Measurements from ENCODE around the gene OR6N2. TPM values are rescaled to one million over a fixed set of nuclear protein-coding genes. Genes with fewer than 3 reads are reported as not detected.

Gene OR6N2
- total RNA-seq, 3 donors from 2014 or later: not detected

DNA sequence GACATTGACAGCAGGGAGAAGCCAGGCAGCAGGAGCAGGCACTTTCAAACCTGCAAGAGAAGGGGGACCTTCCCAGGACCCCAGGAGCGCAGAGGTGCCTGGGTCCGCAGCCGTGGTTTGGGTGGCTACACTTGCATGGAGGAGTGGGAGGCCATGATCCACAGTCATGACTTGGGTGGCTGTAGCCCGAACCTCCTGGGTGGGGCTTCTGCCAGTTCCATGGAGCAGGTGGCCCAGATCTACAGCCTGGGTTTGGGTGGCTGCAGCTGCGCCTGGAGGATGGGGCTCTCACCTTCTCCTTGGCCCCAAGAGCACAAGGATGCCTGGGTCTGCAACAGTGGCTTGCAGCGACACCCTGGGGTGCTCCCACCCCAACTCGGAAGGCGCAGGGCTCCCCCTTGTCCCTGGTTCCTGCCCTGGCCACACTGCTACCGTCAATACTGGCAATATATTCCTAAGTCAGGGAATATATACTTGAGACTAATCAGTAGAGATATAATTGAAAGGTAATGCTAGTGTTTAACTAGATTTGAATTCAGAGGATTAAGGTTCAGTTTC, 28.8 kb downstream of the OR6N2 start:
- no peak for ATAC-seq
- TF ChIP-seq, protein P1, sequence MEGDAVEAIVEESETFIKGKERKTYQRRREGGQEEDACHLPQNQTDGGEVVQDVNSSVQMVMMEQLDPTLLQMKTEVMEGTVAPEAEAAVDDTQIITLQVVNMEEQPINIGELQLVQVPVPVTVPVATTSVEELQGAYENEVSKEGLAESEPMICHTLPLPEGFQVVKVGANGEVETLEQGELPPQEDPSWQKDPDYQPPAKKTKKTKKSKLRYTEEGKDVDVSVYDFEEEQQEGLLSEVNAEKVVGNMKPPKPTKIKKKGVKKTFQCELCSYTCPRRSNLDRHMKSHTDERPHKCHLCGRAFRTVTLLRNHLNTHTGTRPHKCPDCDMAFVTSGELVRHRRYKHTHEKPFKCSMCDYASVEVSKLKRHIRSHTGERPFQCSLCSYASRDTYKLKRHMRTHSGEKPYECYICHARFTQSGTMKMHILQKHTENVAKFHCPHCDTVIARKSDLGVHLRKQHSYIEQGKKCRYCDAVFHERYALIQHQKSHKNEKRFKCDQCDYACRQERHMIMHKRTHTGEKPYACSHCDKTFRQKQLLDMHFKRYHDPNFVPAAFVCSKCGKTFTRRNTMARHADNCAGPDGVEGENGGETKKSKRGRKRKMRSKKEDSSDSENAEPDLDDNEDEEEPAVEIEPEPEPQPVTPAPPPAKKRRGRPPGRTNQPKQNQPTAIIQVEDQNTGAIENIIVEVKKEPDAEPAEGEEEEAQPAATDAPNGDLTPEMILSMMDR (IDR thresholded peaks at IDR 0.05): no peak

DNA sequence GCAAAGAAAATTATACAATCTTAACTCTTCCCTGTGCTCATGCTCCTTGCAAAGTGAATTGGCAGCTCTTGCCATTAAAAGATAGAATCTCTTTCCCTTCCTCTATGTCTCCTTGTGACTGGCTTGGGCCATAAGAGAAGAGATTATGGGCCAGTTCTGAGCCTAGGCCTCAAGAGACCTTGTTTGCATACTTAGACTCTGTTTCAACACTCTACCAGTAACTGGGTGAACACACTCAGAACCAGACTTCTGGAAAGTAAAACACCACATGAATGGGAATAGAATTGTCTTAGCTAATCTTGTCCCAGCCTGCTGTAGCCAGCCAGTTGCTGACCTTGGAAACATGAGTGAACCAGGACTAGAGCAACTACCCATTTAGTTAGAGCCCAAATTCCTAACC, 45.2 kb downstream of the OR6N2 start:
- Histone ChIP-seq H3K36me3 (ENCODE audit: low read depth) (no peaks in the 10 kb centered on the region), H3K4me3 (no peak overlapping the region), H3K4me1 (ENCODE audit: low read depth) (no peaks in the 10 kb centered on the region), H3K9me3 (no peaks in the 10 kb centered on the region)
- intact Hi-C loops (cut with DNase I, micrococcal nuclease): no loop called here
- ATAC-seq (no peak), DNase-seq (no peak)
- TF ChIP-seq, protein P1 (IDR thresholded peaks at IDR 0.05): no peak

More for the DNA sequence above, 28.8 kb downstream of the OR6N2 start:
- intact Hi-C loops (cut with DNase I, micrococcal nuclease): no loop called here
- H3K9me3 ChIP-seq: peaks cover 2% of the 10 kb centered on the region
- DNase-seq: no peak
- no peaks in the 10 kb centered on the region for H3K4me1 ChIP-seq (ENCODE audit: low read depth)
- H3K36me3 ChIP-seq (ENCODE audit: low read depth): no peaks in the 10 kb centered on the region
- H3K4me3 ChIP-seq: no peak overlapping the region

DNA sequence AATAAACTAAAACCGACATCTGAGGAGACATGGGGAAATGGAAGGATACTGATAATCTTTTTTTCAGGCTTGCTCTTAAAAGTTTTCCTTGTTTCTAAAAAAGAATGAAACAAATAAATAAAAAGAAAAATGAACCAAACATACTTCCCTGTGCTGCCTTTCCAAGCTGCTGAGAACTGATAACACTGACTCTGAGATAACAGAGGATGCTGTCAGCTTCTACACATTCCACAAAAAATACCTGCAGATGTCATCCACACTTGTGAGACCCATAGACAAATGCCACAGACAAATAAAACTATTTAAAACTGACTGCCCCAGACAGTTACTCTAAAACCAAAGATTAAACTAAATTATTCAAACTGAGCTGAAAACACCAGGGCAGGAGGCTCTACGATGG, 48.5 kb downstream of the OR6N2 start:
- intact Hi-C loops (cut with DNase I, micrococcal nuclease): no loop called here
- no peaks in the 10 kb centered on the region for H3K36me3 ChIP-seq (ENCODE audit: low read depth)
- H3K4me1 ChIP-seq (ENCODE audit: low read depth): no peaks in the 10 kb centered on the region
- DNase-seq (no peak), ATAC-seq (no peak)
- H3K9me3 ChIP-seq: no peaks in the 10 kb centered on the region
- H3K4me3 ChIP-seq: no peak overlapping the region
- TF ChIP-seq, protein P1 (IDR thresholded peaks at IDR 0.05): no peak

DNA sequence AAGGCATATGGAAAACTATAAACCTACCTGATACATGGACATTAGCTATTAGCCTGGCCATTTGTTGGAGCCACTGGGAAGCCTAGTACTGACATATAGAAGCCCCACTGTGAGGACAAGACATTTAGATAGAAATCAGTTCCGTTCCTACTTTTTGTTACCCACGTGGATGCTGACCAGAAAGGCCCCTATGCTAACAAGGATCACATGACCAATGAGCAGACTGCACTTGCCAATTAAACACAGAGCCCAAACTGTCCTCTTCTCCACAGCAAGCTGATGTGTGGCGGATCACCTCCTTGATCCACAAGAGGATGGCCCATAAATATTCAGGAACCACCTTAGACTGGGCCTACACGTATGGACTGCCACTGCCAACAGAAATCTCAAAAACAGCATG, 49.3 kb downstream of the OR6N2 start:
- H3K4me1 ChIP-seq (ENCODE audit: low read depth): no peaks in the 10 kb centered on the region
- intact Hi-C loops (cut with DNase I, micrococcal nuclease): no loop called here
- no peaks in the 10 kb centered on the region for H3K36me3 ChIP-seq (ENCODE audit: low read depth)
- no peak for ATAC-seq
- no peak overlapping the region for H3K4me3 ChIP-seq
- TF ChIP-seq, protein P1 (IDR thresholded peaks at IDR 0.05): no peak
- no peaks in the 10 kb centered on the region for H3K9me3 ChIP-seq
- DNase-seq: no peak

DNA sequence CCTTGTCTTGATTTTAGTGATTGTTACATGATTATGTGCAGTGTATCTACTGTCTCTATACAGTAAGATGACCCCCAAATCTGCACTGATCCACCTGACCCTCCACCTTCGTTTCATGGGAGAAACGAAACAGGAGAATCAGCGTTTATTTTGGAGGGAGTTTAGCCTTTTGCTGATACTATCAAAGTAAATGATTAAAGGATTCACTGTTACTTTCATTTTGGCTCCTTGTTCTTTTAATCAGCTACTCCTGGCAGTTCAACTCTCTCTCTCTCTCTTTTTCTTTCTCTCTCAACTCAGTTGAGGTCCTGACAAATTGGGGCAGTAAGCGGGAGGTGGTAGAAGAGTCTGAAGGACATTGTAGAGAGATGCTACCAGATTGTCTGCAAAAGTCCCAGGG, 50.6 kb downstream of the OR6N2 start:
- no peak for ATAC-seq
- no peaks in the 10 kb centered on the region for H3K9me3 ChIP-seq
- TF ChIP-seq, protein P1 (IDR thresholded peaks at IDR 0.05): no peak
- intact Hi-C loops (cut with DNase I, micrococcal nuclease): no loop called here
- no peaks in the 10 kb centered on the region for H3K36me3 ChIP-seq (ENCODE audit: low read depth)
- H3K4me3 ChIP-seq: no peak overlapping the region
- no peaks in the 10 kb centered on the region for H3K4me1 ChIP-seq (ENCODE audit: low read depth)
- no peak for DNase-seq

Data from mucosa of descending colon (tissue), 3 donors.